Vagina (tissue), 2 donors: ENCODE measurements around the gene MDFIC. TPM values are rescaled to one million over a fixed set of nuclear protein-coding genes. Genes with fewer than 3 reads are reported as not detected.

Experiments
- DNase-seq, 2 donors: peaks; one replicate each; pipeline ENCODE4 v3.0.0-alpha.2; 2017; ENCODE audit errors: extremely low spot score in 2 of 2
- H3K27ac ChIP-seq: fragments of 200-600 bp; sonication (generic); one replicate; pipeline ENCODE4 v1.5.1; 2019
- H3K27me3 ChIP-seq: fragments of 200-600 bp; sonication (generic); one replicate; pipeline ENCODE4 v1.5.1; 2019
- H3K36me3 ChIP-seq, 2 donors: fragments of 200-600 bp; sonication (generic); one replicate each; pipeline ENCODE4 v1.5.1; 2017 to 2019
- H3K4me1 ChIP-seq: fragments of 200-600 bp; sonication (generic); one replicate; pipeline ENCODE4 v1.5.1; 2019
- H3K4me3 ChIP-seq, 2 donors: fragments of 200-600 bp; sonication (generic); 1 replicate in 1 of 2; 2 replicates in 1 of 2; pipeline ENCODE4 v1.5.1; 2016 to 2019
- H3K9me3 ChIP-seq: fragments of 200-600 bp; sonication (generic); one replicate; pipeline ENCODE4 v1.5.1; 2019
- POLR2A ChIP-seq, 2 donors: fragments of 450-650 bp; IDR thresholded peaks; one replicate each; pipeline ENCODE4 v1.6.1; 2017; ENCODE audit warnings: antibody characterized with exemption in 2 of 2, mild to moderate bottlenecking in 2 of 2, moderate library complexity in 2 of 2
- POLR2AphosphoS5 ChIP-seq, 2 donors: sonication (generic); formaldehyde crosslinking; IDR thresholded peaks; one replicate each; pipeline ENCODE4 v1.9.0; 2017; ENCODE audit warnings: antibody characterized with exemption in 2 of 2, mild to moderate bottlenecking in 2 of 2, low read depth in 1 of 2; ENCODE audit not compliant: insufficient read depth in 1 of 2
- intact Hi-C: fragments of 100-400 bp; cut with DNase I; formaldehyde crosslinking; loops from one replicate; pipeline ENCODE4 v1.15.1; 2023
- total RNA-seq: library from RNA; depleted of rRNA; stranded (reverse); fragments of >200 nt; gene quantifications from one replicate; pipeline ENCODE4 v1.2.3, GENCODE V29; 2016
- TF ChIP-seq, protein P1 (sequence below), 3 experiments: fragments of 450-650 bp in 2 of 3; fragments of 200-600 bp in 1 of 3; sonication (generic) in 1 of 3; IDR thresholded peaks; one replicate each; pipeline ENCODE4 v1.5.1; 2017 to 2019; ENCODE audit warnings: antibody characterized with exemption in 3 of 3, mild to moderate bottlenecking in 2 of 3, moderate library complexity in 2 of 3

The MDFIC gene
- total RNA-seq, 1 donor from 2014 or later = 27.7 TPM

DNA sequence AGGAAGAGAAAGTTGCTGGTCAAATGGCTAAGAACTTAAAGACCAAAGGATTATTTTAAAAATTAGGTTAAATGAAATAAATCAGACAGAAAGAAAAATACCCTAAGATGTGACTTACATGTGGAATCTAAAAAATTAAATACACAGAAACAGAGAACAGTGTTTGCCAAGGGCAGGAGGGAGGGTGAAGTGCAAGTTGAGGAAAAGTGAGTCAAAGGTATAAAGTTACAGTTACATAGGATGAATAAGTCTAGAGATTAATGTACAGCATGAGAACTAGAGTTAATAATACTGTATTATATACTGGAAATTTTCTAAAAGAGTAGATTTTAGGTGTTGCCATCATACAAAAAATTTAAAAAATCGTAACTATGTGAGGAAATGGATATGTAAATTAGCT lies 146.3 kb downstream of the MDFIC start:
- intact Hi-C loops = no loop called here
- Histone ChIP-seq H3K27ac (no peak overlapping the region), H3K27me3 (no peaks in the 10 kb centered on the region), H3K36me3 (no peaks in the 10 kb centered on the region), H3K9me3 (no peaks in the 10 kb centered on the region), H3K4me3 (no peak overlapping the region), H3K4me1 (no peaks in the 10 kb centered on the region)
- TF ChIP-seq POLR2AphosphoS5 (IDR thresholded peaks at IDR 0.05; ENCODE audit: insufficient read depth in 1 of 2, low read depth in 1 of 2) (no peak), POLR2A (IDR thresholded peaks at IDR 0.05) (no peak)
- TF ChIP-seq, protein P1, sequence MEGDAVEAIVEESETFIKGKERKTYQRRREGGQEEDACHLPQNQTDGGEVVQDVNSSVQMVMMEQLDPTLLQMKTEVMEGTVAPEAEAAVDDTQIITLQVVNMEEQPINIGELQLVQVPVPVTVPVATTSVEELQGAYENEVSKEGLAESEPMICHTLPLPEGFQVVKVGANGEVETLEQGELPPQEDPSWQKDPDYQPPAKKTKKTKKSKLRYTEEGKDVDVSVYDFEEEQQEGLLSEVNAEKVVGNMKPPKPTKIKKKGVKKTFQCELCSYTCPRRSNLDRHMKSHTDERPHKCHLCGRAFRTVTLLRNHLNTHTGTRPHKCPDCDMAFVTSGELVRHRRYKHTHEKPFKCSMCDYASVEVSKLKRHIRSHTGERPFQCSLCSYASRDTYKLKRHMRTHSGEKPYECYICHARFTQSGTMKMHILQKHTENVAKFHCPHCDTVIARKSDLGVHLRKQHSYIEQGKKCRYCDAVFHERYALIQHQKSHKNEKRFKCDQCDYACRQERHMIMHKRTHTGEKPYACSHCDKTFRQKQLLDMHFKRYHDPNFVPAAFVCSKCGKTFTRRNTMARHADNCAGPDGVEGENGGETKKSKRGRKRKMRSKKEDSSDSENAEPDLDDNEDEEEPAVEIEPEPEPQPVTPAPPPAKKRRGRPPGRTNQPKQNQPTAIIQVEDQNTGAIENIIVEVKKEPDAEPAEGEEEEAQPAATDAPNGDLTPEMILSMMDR (IDR thresholded peaks at IDR 0.05) = no peak
- DNase-seq = no peak
